ENCODE results near the gene ANKRD39. TPM values are rescaled to one million over a fixed set of nuclear protein-coding genes. Genes with fewer than 3 reads are reported as not detected.
A peak's percentile ranks its signal among the peaks of the same experiment; 100 is the strongest.

ANKRD39 gene
- total RNA-seq, 4 donors from 2014 or later: 9.7 to 55.3 (median 12.7) TPM

GRCh38 chr2:96888072-96889011, 30.5 kb upstream of the ANKRD39 start:
- Histone ChIP-seq H3K36me3 (no peaks in the 10 kb centered on the region), H3K27me3 (no peaks in the 10 kb centered on the region), H3K27ac (peak overlapping the region; percentile 73 to 84 (median 79)), H3K4me1 (peaks cover 30 to 59% (median 36%) of the 10 kb centered on the region in 4 donors), H3K4me3 (peak overlapping the region in 1 of 4 donors; percentile 2), H3K9me3 (no peaks in the 10 kb centered on the region)
- peak; percentile 74 for DNase-seq
- intact Hi-C loops (cut with DNase I; ENCODE audit: low total_unique reads) (no loop called here), in situ Hi-C loops (cut with MboI; ENCODE audit: low pct_ligation_motif_present in 1 of 4, low pct_unique_long_range_greater_than_20kb in 1 of 4, low sequenced_read_pairs in 3 of 4) (no loop called here)
- WGBS, 2 donors (ENCODE audit: low coverage in 1 of 2): 24% methylated on average over 12 of the region's 12 CpGs; no CpG with 5 or more reads in 1 of the 2 donors
- TF ChIP-seq POLR2A (IDR thresholded peaks at IDR 0.05) (no peak), POLR2AphosphoS5 (IDR thresholded peaks at IDR 0.05) (peak in 1 of 3 donors; percentile 7)

DNA sequence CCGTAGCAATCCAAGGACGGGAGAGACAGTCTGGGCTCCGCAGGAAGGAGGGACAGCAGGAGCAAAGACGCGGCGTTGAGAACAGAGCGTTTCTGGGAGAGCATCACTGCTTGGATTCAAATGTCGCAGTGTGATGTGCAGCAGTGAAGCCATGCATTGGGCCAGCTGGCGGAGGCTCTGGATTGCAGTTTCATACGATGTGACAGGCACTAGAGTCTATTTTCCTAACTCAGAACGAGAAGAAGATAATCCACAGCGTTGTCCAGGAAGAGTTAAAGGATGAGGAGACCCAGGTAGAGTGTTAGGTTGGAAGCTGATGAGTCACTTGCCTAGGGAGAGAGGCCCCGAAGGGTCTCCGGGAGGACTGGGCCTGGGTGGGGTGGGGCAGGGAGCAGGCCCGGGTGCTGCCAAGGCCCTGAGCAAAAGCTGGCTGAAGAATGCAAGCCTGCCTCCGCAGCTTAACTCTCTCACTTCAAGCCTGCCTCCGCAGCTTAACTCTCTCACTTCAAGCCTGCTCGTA, 29.7 kb upstream of the ANKRD39 start:
- Histone ChIP-seq H3K36me3 (no peaks in the 10 kb centered on the region), H3K9me3 (no peaks in the 10 kb centered on the region), H3K27ac (peak overlapping the region; percentile 73 to 84 (median 79)), H3K27me3 (no peaks in the 10 kb centered on the region), H3K4me1 (peaks cover 30 to 59% (median 36%) of the 10 kb centered on the region in 4 donors), H3K4me3 (no peak overlapping the region)
- WGBS, 2 donors (ENCODE audit: low coverage in 1 of 2): 52 to 60% methylated on average over 11 to 18 of the region's 18 CpGs
- in situ Hi-C loops (cut with MboI; ENCODE audit: low pct_ligation_motif_present in 1 of 4, low pct_unique_long_range_greater_than_20kb in 1 of 4, low sequenced_read_pairs in 3 of 4): no loop called here
- intact Hi-C loops (cut with DNase I; ENCODE audit: low total_unique reads): no loop called here
- DNase-seq: no peak
- TF ChIP-seq POLR2A (IDR thresholded peaks at IDR 0.05) (no peak), POLR2AphosphoS5 (IDR thresholded peaks at IDR 0.05) (peak in 1 of 3 donors; percentile 10)

GRCh38 chr2:96885432-96886347, 27.9 kb upstream of the ANKRD39 start:
- no peaks in the 10 kb centered on the region for H3K27me3 ChIP-seq
- peaks cover 16 to 44% (median 26%) of the 10 kb centered on the region in 4 donors for H3K4me1 ChIP-seq
- H3K9me3 ChIP-seq: no peaks in the 10 kb centered on the region
- no peak for DNase-seq
- no peaks in the 10 kb centered on the region for H3K36me3 ChIP-seq
- in situ Hi-C loops (cut with MboI; ENCODE audit: low pct_ligation_motif_present in 1 of 4, low pct_unique_long_range_greater_than_20kb in 1 of 4, low sequenced_read_pairs in 3 of 4): no loop called here
- TF ChIP-seq EP300 (IDR thresholded peaks at IDR 0.05; ENCODE audit: low read depth) (no peak), POLR2A (IDR thresholded peaks at IDR 0.05) (no peak), POLR2AphosphoS5 (IDR thresholded peaks at IDR 0.05) (no peak)
- TF ChIP-seq, protein P1, sequence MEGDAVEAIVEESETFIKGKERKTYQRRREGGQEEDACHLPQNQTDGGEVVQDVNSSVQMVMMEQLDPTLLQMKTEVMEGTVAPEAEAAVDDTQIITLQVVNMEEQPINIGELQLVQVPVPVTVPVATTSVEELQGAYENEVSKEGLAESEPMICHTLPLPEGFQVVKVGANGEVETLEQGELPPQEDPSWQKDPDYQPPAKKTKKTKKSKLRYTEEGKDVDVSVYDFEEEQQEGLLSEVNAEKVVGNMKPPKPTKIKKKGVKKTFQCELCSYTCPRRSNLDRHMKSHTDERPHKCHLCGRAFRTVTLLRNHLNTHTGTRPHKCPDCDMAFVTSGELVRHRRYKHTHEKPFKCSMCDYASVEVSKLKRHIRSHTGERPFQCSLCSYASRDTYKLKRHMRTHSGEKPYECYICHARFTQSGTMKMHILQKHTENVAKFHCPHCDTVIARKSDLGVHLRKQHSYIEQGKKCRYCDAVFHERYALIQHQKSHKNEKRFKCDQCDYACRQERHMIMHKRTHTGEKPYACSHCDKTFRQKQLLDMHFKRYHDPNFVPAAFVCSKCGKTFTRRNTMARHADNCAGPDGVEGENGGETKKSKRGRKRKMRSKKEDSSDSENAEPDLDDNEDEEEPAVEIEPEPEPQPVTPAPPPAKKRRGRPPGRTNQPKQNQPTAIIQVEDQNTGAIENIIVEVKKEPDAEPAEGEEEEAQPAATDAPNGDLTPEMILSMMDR (IDR thresholded peaks at IDR 0.05): no peak
- 92% methylated on average over 23 of the region's 23 CpGs; no CpG with 5 or more reads in 1 of the 2 donors for WGBS, 2 donors (ENCODE audit: low coverage in 1 of 2)
- H3K4me3 ChIP-seq: no peak overlapping the region
- H3K27ac ChIP-seq: peak overlapping the region; percentile 73 to 84 (median 79)
- intact Hi-C loops (cut with DNase I; ENCODE audit: low total_unique reads): no loop called here

DNA sequence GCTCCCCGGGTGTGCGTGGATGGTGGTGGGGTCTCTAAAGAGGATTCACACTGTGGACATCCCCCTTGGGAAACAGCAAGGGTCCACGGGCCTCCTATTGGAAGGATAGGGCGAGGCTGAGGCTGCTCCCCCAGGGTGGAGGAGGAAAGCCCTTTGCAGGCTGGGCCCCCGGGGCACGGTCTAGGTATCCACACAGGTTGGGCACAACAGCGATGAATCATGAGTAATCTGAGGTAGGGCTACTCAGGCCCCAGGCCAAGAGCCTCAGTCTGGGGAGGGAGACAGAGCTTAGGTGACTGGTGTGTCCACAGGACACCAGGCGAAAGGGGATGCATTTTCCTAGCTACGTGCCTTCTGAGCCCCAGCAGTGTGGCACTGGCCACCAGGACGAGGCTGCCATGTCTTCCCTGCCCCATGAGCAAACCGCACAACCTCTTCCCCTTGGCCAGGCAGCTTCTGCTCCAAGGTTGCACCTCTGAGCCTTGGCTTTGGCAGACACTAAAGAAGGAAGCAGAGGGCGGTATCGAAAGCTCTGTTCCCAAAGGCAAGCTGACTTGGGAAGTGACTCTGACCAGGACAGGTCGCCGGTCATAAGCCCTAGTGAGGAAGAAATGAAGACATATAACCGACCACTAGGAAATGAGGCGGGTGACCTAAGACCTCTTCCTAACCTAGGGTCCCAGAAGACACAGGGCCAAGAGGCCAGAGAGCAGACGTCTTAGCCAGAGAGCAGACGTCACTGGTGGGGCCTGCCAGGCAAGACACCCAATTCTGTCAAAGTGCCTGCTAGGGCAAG, 26.7 kb upstream of the ANKRD39 start:
- TF ChIP-seq EP300 (IDR thresholded peaks at IDR 0.05; ENCODE audit: low read depth) (no peak), POLR2A (IDR thresholded peaks at IDR 0.05) (no peak), POLR2AphosphoS5 (IDR thresholded peaks at IDR 0.05) (no peak)
- TF ChIP-seq, protein P1 (IDR thresholded peaks at IDR 0.05): no peak
- intact Hi-C loops (cut with DNase I; ENCODE audit: low total_unique reads): no loop called here
- peaks cover 11 to 35% (median 24%) of the 10 kb centered on the region in 4 donors for H3K4me1 ChIP-seq
- H3K27ac ChIP-seq: no peak overlapping the region
- no peaks in the 10 kb centered on the region for H3K9me3 ChIP-seq
- no peak for DNase-seq
- H3K27me3 ChIP-seq: no peaks in the 10 kb centered on the region
- no peaks in the 10 kb centered on the region for H3K36me3 ChIP-seq
- no peak overlapping the region for H3K4me3 ChIP-seq
- 87% methylated on average over 19 of the region's 19 CpGs; no CpG with 5 or more reads in 1 of the 2 donors for WGBS, 2 donors (ENCODE audit: low coverage in 1 of 2)
- in situ Hi-C loops (cut with MboI; ENCODE audit: low pct_ligation_motif_present in 1 of 4, low pct_unique_long_range_greater_than_20kb in 1 of 4, low sequenced_read_pairs in 3 of 4): no loop called here

All from transverse colon (tissue), 4 donors.